ENCODE data around the gene MMEL1.
"Not testable (repeated sequence)": the region's sequence is repeated elsewhere in the genome, so short reads cannot be mapped to it uniquely, and the experiment has no call there.

MMEL1 gene

DNA sequence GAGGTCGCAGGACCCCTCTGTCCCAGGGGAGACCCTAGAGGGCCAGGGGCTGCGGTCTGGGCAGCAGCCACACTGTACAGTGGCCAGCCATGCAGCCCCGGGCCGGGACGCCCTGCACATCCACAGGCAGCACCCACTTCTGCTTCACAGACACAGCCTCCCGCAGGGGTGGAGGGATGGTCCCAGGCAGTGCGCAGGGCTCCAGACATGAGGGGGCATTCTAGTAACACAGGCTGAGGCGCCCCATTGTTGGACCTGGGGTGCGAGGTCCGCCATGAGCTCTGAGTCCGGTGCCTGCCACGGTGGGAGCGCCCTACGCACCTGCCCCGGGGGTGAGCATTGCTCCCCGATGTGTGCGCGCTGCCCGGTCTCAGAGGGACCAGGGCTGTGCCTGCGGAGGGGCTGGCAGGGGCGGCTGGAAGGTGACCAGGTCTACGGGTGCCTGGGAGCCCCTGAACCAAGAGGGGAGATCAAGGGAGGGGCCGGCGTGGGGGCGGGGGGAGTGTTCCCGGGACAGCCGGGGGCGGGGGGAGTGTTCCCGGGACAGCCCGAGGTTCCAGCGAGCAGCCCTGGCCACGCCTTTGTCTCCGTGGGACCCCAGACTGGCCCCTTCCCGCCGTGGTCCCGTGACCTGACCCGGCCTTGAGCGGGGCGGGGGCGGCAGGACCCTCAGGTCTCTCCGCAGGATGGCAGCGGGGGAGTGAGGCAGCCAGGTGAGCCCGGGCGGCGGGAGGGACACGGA lies 4.5 kb downstream of the MMEL1 start:
- DNase-seq = no peak

DNA sequence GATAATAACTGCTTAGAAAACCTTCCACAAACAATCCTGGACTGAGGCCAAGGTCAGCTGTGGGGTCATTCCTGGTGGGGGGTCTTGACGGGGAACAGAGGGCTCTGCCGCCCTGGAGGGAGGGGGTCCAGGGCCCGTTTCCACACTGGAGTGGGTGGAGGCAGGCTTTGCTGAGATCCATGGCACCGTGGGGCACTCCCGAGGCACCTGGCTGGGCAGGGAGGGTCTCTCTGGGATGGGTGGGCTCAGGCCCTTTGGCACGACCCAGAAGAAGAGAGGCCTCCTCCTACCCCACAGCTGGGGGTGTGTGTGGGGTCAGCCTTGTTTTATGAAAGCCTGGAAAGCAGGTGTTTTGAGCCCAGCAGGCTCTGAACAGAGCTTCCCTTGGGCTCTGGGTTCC lies 5.1 kb downstream of the MMEL1 start:
- DNase-seq = no peak

DNA sequence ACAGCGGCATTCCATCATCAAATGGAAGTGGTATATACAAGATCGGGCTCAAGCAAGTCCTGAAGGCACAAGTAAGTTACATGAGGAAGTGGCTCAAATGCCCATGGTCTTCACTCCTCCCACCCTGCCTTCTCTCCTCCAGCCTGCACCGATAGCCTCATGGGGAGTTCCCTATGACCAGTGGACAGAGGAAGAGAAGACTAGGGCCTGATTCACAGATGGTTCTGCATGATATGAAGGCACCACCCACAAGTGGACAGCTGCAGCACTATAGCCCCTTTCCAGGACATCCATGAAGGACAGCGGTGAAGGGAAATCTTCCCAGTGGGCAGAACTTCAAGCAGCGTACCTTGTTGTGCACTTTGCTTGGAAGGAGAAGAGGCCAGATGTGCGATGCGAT lies 7.1 kb downstream of the MMEL1 start:
- not testable (repeated sequence) for DNase-seq

DNA sequence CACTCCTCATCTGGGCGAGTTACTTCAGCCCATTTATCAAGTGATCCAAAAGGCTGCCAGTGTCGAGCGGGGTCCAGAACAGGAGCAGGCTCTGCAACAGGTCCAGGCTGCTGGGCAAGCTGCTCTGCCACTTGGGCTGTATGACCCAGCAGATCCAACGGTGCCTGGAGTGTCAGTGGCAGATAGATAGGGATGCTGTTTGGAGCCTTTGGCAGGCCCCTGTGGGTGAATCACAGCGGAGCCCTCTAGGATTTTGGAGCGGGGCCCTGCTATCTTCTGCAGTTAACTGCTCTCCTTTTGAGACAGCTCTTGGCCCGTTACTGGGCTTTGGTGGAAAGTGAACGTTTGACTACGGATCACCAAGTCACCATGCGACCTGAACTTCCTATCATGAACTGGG lies 7.5 kb downstream of the MMEL1 start:
- DNase-seq = no peak

DNA sequence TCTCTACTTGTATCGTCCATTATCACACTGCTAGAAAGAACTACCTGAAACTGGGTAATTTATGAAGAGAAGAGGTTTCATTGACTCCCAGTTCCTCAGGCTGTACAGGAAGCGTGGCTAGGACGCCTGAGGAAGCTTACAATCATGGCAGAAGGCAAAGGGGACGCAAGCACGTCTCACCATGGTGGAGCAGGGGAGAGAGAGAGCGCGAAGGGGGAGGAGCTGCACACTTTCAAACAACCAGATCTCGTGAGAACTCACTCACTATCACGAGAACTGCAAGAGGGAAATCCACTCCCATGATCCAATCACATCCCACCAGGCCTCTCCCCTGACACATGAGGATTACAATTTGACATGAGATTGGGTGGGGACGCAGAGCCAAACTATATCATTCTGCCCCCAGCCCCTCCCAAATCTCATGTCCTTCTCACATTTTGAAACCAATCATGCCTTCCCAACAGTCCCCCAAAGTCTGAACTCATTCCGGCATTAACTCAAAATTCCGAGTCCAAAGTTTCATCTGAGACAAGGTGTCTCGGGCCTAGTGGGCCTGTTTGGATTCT lies 8.0 kb downstream of the MMEL1 start:
- no peak for DNase-seq

DNA sequence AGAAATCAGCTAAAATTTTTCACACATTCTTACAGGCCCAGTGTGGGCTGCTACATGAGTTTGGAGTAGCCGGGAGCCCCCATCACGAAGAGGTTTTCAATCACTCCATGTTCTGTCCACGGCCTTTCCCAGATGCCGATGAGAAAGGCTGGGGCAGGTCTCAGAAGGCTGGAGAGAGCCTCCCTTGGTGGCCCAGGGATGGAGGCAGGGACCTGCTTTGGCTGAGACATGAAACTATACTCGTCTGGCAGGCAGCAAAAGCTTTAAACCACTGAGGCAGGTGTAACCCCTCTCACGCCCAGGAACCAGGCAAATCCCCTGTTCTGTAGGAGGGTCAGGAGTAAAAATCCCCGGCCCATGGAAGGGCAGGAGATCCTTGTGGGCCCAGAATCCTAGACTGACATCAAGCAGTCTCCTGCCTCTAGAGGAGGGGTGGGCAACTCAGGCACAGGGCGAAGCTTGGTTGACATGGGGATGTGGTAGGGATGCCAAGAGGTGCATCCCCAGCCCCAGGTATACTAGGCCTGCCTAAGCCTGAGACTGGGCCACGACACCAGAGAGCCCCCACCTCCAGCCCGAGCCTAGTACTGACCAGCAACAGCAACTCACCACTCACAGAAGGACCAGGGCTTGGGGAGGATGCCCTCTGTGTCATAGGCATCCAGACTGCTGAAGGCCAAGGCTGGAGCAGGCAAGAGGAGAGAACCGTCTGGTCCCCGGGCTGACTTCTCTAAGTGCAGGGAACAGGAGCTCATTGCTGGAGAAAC lies 9.1 kb downstream of the MMEL1 start:
- no peak for DNase-seq

DNA sequence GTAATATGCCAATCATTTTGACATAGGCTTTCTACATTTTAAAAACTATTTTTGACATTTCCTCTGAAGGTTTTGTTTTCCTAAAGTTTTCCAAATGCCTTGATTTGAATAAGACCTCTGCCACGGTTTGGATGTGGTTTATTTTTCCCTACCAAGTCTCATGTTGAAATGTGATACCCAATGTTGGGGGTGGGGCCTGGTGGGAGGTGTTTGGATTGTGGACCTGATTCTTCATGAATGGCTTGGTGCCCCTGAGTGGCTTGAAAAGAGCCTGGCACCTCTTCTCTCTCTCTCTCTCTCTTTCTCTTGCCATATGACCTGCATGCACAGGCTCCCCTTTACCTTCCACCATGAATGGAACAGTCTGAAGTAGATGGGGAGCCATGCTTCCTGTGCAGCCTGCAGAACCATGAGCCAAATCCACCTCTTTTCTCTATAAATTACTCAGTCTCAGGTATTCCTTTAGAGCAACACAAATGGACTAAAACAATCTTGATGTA lies 14.8 kb downstream of the MMEL1 start:
- no peak for DNase-seq

DNA sequence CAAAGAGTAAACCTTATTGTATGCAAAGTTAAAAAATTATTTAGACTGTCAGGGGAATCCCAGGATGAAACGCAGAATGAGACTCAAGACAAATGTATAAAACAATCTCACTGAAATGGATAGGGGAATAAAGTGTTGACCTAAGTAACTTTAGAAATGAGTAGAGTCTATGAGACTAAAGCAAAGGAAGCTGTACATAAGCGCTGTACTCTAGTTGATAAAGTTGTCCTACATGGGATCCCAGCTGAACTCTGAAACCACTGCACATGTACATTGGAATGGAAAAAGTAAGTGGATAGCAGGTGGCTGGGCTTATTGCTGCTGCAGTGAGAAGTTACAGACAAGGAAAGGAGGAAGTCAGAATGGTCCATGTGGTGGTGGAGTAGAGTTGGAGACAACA lies 18.7 kb downstream of the MMEL1 start:
- no peak for DNase-seq

DNA sequence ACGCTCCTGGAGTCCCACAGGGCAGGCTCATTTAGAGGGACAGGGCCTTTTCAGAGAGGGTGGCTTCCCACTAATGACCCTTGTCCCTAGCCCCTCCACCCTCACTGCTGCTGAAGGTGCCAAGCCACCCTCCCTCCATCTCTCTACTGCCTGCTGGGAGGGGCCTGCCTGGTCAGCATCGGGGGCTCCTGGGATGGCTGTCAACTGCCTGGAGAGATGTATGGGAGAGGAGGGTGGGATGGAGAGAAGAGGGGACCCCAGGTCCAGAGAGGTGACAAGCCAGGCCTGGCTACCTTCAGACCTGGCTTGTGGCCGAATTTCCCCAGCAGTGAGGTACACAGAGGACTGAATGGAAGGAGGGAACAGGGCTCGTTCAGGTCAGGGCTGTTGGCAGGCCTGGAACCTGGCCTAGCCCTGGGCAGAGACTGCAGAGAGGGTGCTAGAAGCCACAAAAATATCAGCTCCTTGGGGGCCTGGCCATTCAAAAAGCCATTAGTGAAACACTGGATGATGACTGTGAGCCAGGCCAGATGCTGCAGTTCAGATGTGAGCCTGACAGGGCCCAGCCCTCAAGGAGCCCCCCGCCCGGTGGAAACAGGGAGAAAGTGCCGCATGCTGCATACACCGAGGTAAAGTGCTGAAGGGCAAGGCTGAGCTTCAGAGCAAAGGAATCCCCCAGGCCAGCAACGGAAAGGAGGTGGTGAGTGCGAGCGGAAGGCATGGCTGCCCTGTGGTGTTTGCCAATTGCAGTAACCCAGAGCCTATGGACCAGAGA lies 20.0 kb downstream of the MMEL1 start:
- DNase-seq = no peak

DNA sequence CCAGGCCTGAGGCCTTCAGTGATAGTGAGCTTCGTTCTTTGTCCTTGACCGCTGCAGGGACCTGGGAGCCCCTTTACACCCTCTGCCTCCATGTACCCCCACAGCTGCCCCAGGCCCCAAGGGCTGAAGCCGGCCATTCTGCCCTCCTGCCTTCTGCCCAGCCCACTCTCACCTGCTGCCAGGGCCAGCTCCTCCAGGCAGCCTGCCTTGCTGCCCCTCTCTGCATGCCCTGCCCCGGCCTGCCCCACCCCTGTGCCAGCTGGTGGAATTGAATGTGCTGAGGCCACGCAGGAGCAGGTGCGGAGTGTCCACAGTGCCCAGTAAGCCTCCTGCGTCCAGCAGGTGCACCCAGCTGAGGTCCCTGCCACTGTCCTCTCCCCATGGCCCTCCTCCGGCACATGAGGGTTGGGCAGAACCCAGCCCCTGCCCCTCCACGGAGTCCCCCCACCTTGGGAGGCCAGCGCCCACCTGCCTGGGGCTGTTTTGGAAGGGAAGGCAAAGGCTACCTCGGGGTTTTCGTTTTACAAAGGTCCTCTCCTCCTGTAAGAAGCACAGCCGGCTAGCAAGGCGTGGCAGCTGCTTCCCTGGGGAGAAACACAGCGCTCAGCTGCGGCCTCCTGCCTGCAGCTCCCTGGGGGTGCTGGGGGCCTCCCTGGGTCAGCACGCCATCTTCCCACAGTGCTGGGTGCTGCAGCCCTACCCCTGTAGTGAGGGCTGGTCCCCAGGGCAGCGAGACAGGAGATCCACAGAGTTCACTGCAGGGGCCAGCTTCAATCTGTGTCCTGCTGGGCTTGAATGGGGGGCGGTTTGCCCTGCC lies 21.0 kb downstream of the MMEL1 start:
- DNase-seq = no peak

DNA sequence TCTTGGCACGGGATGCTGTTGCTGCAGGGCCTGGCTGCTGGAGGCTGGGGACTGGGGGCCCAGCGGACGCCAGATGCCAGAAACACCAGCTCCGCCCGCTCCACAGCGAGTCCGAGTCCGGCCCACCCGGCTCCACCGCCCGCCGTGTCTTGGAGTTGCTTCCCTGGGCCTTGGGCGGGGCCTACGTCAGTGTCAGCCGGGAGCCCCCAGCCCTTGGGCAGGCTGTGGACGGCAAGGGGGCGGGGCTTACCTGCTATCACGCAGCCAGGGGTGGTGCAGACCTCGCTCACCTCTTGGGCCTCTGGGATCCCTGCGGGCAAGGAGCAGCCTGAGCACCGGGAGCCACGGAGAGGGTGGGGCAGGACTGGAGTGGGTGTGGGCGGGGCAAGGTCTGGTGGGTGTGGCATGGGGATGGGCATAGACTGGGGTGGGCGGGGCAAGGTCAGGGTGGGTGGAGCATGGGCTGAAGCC lies 21.8 kb downstream of the MMEL1 start:
- no peak for DNase-seq

DNA sequence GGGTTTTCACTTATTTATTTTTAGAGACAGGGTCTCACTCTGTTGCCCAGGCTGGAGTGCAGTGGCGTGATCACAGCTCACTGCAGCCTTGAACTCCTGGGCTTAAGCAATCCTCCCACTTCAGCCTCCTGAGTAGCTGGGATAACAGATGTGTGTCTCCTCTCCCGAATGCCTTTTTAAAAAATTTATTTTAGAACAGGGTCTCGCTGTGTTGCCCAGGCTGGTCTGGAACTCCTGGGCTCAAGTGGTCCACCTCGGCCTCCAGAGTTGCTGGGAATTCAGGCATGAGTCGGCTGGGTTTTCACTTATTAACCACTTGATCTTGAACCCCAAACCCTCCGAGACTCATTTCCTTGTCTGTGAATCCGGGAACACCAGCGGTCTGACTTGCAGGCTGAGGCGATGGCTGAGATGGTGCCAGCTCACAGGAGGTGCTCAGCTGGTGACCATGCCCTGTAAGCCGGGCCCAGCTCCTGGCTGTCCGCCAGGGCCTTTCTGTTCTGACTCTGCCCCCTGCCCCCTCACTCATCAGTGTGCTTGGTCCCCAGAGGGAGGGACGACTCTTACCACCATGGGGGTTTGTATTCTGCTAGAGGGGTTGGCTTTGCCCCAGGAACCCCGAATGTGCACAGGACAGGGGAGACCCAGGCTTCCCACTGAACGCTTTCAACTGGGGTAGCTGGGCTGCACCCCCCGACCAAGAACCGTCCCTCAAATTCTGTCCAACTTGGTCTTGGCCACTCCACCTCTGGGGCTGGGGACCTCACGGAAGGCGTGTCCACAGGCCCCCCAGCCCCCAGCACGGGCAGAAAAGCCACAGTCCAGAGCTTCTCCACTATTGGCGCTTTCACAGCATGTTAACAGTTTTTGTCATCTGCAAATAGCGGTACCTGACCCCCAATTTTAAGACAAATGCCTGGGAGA lies 22.5 kb downstream of the MMEL1 start:
- no peak for DNase-seq

DNA sequence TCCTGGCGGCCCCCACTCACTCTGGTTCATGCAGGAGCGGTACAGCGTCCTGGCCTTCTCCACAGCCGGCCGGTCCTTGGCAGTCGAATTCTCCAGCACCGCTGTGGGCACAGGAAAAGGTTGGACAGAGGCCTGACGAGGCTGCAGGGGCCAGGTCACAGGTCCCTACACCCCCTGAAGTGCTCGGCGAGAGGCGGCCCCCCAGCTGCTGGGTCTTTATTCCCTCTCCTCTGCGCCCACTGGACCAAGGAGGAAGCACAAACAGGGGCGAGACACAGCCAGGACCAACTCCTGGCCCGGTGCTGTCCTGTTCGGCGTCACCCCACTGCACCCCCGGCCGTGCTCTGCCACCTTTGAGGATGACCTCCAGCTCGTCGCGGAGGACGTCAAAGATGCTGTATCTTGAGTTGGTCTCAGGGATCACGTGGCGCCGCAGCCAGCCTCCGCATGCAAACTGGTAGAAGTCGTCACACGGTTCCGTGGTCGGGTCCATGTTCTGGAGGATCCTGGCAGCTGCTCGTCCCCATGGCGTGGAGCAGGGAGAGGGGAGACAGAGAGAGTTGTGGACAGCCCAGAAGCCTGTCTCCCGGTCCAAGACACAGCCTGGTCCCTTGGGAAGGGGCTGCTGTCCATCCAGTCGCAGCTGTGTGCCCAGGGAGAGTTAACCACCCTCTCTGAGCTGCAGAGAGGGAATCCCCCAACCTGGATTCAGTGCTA lies 23.3 kb downstream of the MMEL1 start:
- DNase-seq = no peak

DNA sequence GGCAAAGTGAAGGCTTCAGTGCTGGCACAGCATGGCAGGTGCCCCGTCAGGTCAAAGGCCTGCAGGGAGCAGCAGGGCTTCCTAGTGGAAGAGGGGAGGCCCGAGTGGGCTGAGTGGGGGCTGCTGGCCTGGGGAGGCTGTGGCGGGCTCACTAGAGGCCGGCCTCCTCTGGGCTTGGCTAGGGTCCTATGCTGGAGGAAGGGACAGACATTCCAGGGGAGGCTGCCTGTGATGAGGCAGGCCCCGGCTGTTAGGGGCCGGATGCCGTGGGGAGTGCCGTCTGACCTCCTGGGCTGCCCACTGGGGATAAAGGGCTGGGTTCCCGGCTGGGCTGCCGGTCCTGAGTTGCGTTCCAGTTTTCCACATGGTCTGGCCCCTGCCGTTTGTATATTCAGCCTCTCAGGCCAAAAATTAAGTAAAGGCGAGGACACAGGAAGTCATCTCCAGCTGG lies 25.1 kb downstream of the MMEL1 start:
- no peak for DNase-seq

DNA sequence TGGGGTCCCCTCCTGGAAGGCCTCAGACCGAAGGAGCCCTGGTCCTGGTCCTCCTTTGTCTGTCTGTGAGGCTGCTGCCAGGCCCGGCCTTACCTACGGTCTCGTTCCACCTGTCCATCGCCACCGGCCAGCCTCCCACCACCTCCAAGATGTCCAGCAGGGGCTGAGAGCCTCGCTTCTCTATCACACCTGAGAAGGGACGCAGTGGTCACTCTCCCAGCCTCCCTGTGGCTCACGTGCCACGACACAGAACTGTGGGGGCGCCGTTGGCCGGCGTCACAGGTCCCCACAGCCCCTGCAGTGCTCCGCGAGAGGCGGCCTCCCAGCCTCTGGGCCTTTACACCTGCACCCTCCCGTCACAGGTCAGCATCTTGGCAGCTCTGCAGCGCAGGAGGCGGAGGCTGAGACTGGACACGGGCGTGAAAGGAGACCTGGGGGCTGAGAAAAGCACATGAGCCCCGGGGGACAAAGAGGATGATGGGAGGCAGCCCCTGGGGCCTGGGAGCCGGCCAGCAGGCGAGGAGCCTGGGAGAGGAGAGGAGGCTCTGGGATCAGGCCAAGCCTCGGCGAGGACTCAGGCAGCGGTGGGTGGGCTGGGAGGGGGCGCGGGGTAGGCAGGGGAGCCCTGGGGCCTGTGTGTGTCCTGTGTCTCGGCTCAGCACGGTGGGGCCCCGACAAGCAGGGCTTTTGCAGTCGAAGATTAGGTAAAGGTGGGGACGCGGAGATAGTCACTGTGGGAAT lies 25.8 kb downstream of the MMEL1 start:
- DNase-seq = no peak

DNA sequence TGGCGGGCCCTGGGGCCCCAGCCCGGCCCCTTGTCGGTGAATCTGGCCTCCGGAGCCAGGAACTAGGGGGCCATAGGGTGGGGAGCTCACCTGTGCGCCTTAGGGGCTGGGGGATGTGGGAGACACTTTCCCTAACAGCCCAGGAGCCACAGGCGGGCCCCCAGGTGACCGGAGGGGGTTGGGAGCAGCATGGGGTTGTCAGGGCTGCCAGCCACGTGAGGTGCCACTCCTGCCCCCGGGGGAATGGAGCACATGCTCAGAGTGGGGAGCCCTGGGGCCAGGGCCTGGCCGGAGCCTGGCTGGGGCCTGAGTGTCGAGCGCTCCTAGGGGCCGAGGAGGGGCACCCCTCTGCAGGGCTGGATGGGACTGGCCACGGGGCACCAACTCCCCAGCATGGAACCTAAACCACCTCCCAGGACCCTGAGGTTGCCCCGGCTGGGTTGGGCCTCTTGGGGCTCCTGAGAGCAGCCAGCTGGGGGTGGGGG lies 26.4 kb downstream of the MMEL1 start:
- no peak for DNase-seq

DNA sequence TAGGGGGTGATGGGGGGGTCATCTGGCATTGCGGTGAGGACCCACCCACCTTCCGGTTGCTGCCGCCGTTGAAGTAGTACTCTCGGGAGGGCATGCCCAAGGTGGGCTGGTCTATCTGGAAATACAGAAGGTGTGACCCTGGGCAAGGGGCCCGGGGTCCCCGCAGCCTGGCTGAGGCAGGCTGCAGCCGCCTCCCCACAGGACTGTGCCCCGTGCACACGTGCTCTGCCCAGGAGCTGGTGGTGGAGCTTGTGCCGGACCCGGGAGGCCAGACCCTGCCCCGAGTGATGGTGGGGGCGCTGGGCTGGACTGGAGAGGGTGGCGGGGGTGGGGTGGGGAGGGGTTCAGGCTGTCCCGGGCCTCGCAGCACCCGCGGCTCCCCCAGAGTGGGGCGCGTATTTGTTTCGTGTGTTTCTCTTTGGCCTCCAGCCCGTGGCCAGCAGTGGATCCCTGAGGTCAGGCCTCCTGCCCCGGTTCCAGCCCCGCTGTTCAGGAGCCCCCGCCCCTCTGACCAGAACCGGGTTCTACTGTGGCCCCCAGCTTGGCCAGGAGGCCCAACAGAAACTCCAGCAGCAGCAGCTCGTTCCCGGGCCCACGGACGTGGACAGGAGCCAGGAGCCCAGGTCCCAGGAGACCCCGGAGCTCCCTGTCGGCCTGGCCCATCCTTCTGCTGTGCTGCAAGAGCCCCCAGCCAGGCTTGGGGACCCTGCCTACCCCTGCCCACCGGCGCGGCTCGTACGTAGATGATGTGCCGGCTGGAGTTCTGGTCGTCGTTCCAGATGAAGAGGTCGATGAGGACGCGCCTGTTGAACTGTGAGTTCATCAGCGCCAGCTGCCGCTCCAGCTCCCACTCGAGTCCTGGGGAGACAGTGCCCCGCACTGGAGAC lies 27.1 kb downstream of the MMEL1 start:
- DNase-seq = no peak

DNA sequence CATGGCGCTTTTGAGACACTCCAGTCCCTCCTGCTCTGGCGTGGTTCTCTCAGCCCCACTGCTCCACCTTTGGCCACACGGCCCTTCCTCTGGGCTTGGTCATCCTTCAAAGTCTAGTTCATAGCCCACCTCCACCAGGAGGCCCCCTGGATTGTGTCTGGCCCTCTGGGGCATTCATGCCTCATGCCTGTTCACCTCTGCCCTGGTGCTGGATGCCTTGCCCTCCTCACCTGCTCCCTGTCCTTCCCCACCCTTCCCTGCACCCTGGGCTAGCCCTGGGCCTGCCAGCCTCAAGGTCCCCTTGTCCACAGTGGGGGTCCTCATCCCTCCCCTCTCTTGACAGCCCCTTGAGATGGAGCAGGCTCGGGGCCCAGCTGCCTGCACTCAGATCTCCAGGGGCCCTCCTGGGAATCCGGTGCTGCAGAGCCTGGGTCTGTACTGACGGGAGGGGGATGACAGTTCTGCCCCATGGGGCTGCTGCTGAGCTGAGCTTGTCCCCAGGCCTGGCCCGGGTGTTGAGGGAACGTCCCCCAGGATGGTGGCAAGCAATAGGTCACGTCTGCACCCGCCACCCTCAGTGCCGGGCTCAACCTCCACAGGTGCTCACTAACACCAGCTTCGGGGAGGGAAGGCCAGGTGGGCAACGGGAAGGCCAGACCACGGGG lies 27.8 kb downstream of the MMEL1 start:
- DNase-seq = no peak

All from DMS79 treated with DMSO at 0.1 percent for 48 hours (cell line).